SH-SY5Y (cell line): ENCODE measurements around the gene NAV3.

ENCODE experiments used
- GATA2 ChIP-seq: IDR thresholded peaks from 2 replicates; pipeline ENCODE4 v1.6.1; 2011; ENCODE audit warnings: mild to moderate bottlenecking, low read depth, low read length
- GATA3 ChIP-seq: IDR thresholded peaks from 2 replicates; pipeline ENCODE4 v1.6.1; 2011; ENCODE audit warnings: low read depth, mild to moderate bottlenecking, low read length, moderate library complexity

DNA sequence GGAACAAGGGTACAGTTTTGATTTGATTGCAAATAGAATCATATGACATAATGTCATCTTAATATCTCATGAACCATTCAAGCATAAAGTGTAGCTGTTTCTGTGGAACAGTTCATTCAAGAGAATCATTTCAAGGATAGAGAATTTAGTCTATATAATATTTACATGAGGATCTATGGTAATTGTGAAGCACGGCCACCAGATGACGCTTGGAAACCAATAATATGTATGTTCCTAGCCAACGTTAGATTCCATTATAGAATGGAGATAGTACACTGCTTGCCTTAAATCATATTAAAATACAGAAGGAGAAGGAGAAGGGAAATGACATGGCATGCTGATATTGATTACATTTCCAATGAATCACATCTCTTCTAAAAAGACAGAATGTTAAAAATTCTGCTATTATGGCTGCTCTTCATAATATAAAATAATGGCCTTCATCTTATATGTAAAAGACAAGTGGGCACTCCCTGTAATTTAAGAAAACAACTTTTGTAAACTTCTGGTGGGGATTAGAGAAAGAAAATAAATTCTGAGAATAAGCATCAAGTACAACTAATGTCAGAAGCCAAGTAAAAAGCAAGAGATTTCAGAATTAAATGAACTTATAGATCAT lies 351.0 kb downstream of the NAV3 start:
- no peak for TF ChIP-seq GATA2
- no peak for TF ChIP-seq GATA3
